Measurements from ENCODE around the gene PSENEN.

The PSENEN gene

GRCh38 chr19:35745328-35746086, at the start of gene PSENEN, which contains the start of gene U2AF1L4:
Gene PSENEN (plus strand): TSS chr19:35745651. CDS start chr19:35745931, 280 bp downstream.
Gene U2AF1L4 (minus strand): TSS chr19:35745418. CDS start chr19:35745391, 27 bp downstream.
- peak; percentile 91 to 95 for DNase-seq (ENCODE audit: extremely low read depth in 1 of 2, low read depth in 1 of 2)

GRCh38 chr19:35695895-35696422, 49.5 kb upstream of the PSENEN start:
- no peak for DNase-seq (ENCODE audit: extremely low read depth in 1 of 2, low read depth in 1 of 2)

GRCh38 chr19:35696835-35697234, 48.6 kb upstream of the PSENEN start:
- no peak for DNase-seq (ENCODE audit: extremely low read depth in 1 of 2, low read depth in 1 of 2)

GRCh38 chr19:35702223-35703012, 43.0 kb upstream of the PSENEN start:
- peak; percentile 88 to 97 for DNase-seq (ENCODE audit: extremely low read depth in 1 of 2, low read depth in 1 of 2)

- no peak for DNase-seq (ENCODE audit: extremely low read depth in 1 of 2, low read depth in 1 of 2)
Measured at GRCh38 chr19:35703343-35703742, 42.1 kb upstream of the PSENEN start.

GRCh38 chr19:35704218-35704617, 41.2 kb upstream of the PSENEN start, which contains the start of gene ZBTB32:
Gene ZBTB32 (plus strand): TSS chr19:35704558. CDS start chr19:35714627, 10,069 bp downstream.
- DNase-seq (ENCODE audit: extremely low read depth in 1 of 2, low read depth in 1 of 2), result no peak

- no peak for DNase-seq (ENCODE audit: extremely low read depth in 1 of 2, low read depth in 1 of 2)
Measured at GRCh38 chr19:35708391-35708790, 37.1 kb upstream of the PSENEN start.

GRCh38 chr19:35710784-35711723, 34.4 kb upstream of the PSENEN start:
- peak; percentile 65 to 87 for DNase-seq (ENCODE audit: extremely low read depth in 1 of 2, low read depth in 1 of 2)

- peak; percentile 80 to 90 for DNase-seq (ENCODE audit: extremely low read depth in 1 of 2, low read depth in 1 of 2)
Measured at GRCh38 chr19:35712567-35713505, 32.6 kb upstream of the PSENEN start.

GRCh38 chr19:35713506-35713850, 32.0 kb upstream of the PSENEN start:
- no peak for DNase-seq (ENCODE audit: extremely low read depth in 1 of 2, low read depth in 1 of 2)

GRCh38 chr19:35713904-35714495, 31.5 kb upstream of the PSENEN start:
- no peak for DNase-seq (ENCODE audit: extremely low read depth in 1 of 2, low read depth in 1 of 2)

GRCh38 chr19:35714601-35715354, 30.7 kb upstream of the PSENEN start:
- DNase-seq (ENCODE audit: extremely low read depth in 1 of 2, low read depth in 1 of 2), result no peak

GRCh38 chr19:35715355-35715809, 30.1 kb upstream of the PSENEN start:
- no peak for DNase-seq (ENCODE audit: extremely low read depth in 1 of 2, low read depth in 1 of 2)

- DNase-seq (ENCODE audit: extremely low read depth in 1 of 2, low read depth in 1 of 2), result no peak
Measured at GRCh38 chr19:35715981-35716800, 29.3 kb upstream of the PSENEN start.

GRCh38 chr19:35716801-35717664, 28.4 kb upstream of the PSENEN start:
- DNase-seq (ENCODE audit: extremely low read depth in 1 of 2, low read depth in 1 of 2), result peak; percentile 61 to 94

GRCh38 chr19:35717665-35718344, 27.6 kb upstream of the PSENEN start, which contains the start of gene KMT2B:
Gene KMT2B (plus strand): TSS chr19:35718003. CDS start chr19:35718019, 16 bp downstream.
- DNase-seq (ENCODE audit: extremely low read depth in 1 of 2, low read depth in 1 of 2), result peak in 1 of 2 donors; percentile 96
